ENCODE results near the gene SH3RF2. TPM values are rescaled to one million over a fixed set of nuclear protein-coding genes. Genes with fewer than 3 reads are reported as not detected.

SH3RF2 gene
- total RNA-seq, 4 donors from 2014 or later = 0.26 to 4.1 (median 1.8) TPM

GRCh38 chr5:146078566-146078965 is 142.2 kb downstream of the SH3RF2 start:
- no peak for TF ChIP-seq CTCF (IDR thresholded peaks at IDR 0.05)
- TF ChIP-seq POLR2A (IDR thresholded peaks at IDR 0.05) = no peak
- Histone ChIP-seq H3K4me1 (no peaks in the 10 kb centered on the region), H3K36me3 (no peaks in the 10 kb centered on the region), H3K9me3 (no peaks in the 10 kb centered on the region), H3K27me3 (no peaks in the 10 kb centered on the region), H3K4me3 (no peak overlapping the region), H3K27ac (no peak overlapping the region)
- no peak for DNase-seq
- intact Hi-C loops (cut with DNase I; ENCODE audit: low total_unique reads) = no loop called here

- Histone ChIP-seq H3K4me1 (no peaks in the 10 kb centered on the region), H3K27ac (no peak overlapping the region), H3K4me3 (no peak overlapping the region), H3K27me3 (no peaks in the 10 kb centered on the region), H3K36me3 (no peaks in the 10 kb centered on the region), H3K9me3 (no peaks in the 10 kb centered on the region)
- no peak for DNase-seq
- intact Hi-C loops (cut with DNase I; ENCODE audit: low total_unique reads) = no loop called here
- TF ChIP-seq POLR2A (IDR thresholded peaks at IDR 0.05) (no peak), CTCF (IDR thresholded peaks at IDR 0.05) (no peak)
Measured at GRCh38 chr5:146079695-146080373, 143.5 kb downstream of the SH3RF2 start.

- Histone ChIP-seq H3K4me3 (no peak overlapping the region), H3K27ac (no peak overlapping the region), H3K36me3 (no peaks in the 10 kb centered on the region), H3K9me3 (no peaks in the 10 kb centered on the region), H3K4me1 (no peaks in the 10 kb centered on the region), H3K27me3 (no peaks in the 10 kb centered on the region)
- no peak for DNase-seq
- intact Hi-C loops (cut with DNase I; ENCODE audit: low total_unique reads) = no loop called here
- TF ChIP-seq POLR2A (IDR thresholded peaks at IDR 0.05) (no peak), CTCF (IDR thresholded peaks at IDR 0.05) (no peak)
Measured at GRCh38 chr5:146081556-146081955, 145.2 kb downstream of the SH3RF2 start.

- no peak overlapping the region for H3K4me3 ChIP-seq
- H3K9me3 ChIP-seq = no peaks in the 10 kb centered on the region
- H3K27ac ChIP-seq = no peak overlapping the region
- no peak for TF ChIP-seq POLR2A (IDR thresholded peaks at IDR 0.05)
- TF ChIP-seq CTCF (IDR thresholded peaks at IDR 0.05) = no peak
- no peaks in the 10 kb centered on the region for H3K36me3 ChIP-seq
- DNase-seq = no peak
- H3K4me1 ChIP-seq = no peaks in the 10 kb centered on the region
- H3K27me3 ChIP-seq = no peaks in the 10 kb centered on the region
- intact Hi-C loops (cut with DNase I; ENCODE audit: low total_unique reads) = no loop called here
Measured at GRCh38 chr5:146082798-146083197, 146.4 kb downstream of the SH3RF2 start.

GRCh38 chr5:146084376-146084775 is 148.0 kb downstream of the SH3RF2 start:
- Histone ChIP-seq H3K4me3 (no peak overlapping the region), H3K27me3 (no peaks in the 10 kb centered on the region), H3K9me3 (no peaks in the 10 kb centered on the region), H3K27ac (no peak overlapping the region), H3K4me1 (no peaks in the 10 kb centered on the region), H3K36me3 (no peaks in the 10 kb centered on the region)
- intact Hi-C loops (cut with DNase I; ENCODE audit: low total_unique reads) = no loop called here
- DNase-seq = no peak
- no peak for TF ChIP-seq POLR2A (IDR thresholded peaks at IDR 0.05)
- no peak for TF ChIP-seq CTCF (IDR thresholded peaks at IDR 0.05)

All from uterus (tissue), 4 donors.